SU-DHL-6 (cell line): Measurements from ENCODE around the gene YY1AP1.
"Not testable (repeated sequence)": the region's sequence is repeated elsewhere in the genome, so short reads cannot be mapped to it uniquely, and the experiment has no call there.

Experiments used
- EZH2phosphoT487 ChIP-seq: fragments of 200-600 bp; sonication (generic), shearing (Covaris generic); conservative IDR thresholded peaks from 2 replicates; pipeline ENCODE4 v1.6.1; 2018; ENCODE audit warnings: mild to moderate bottlenecking, antibody characterized with exemption, low read length, moderate library complexity, mixed read lengths
- TF ChIP-seq, protein P1 (sequence below): fragments of 200-600 bp; sonication (generic); IDR thresholded peaks from one replicate; pipeline ENCODE4 v1.5.1; 2017; ENCODE audit warnings: antibody characterized with exemption, mild to moderate bottlenecking, low read length, moderate library complexity; ENCODE audit not compliant: insufficient read depth, poor library complexity, severe bottlenecking

DNA sequence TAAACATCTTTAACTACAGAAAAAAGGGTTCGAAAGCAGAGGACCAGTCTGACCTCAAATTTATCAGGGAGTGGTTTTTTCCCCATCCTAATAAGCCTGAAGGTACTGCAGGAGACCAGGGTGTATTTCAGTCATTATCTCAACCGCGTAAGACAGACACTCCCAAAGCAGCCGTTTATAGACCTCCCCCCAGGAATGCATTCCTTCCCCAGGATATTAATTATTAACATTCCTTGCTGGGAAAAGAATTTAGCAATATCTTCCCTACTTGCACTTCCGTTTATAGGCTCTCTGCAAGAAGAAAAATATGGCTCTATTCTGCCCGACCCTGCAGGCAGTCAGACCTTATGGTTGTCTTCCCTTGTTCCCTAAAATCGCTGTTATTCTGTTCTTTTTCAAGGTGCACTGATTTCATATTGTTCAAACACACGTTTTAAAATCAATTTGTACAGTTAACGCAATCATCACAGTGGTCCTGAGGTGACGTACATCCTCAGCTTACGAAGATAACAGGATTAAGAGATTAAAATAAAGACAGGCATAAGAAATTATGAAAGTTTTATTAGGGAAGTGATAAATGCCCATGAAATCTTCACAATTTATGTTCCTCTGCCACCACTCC, 45.9 kb downstream of the YY1AP1 start:
- TF ChIP-seq, protein P1, sequence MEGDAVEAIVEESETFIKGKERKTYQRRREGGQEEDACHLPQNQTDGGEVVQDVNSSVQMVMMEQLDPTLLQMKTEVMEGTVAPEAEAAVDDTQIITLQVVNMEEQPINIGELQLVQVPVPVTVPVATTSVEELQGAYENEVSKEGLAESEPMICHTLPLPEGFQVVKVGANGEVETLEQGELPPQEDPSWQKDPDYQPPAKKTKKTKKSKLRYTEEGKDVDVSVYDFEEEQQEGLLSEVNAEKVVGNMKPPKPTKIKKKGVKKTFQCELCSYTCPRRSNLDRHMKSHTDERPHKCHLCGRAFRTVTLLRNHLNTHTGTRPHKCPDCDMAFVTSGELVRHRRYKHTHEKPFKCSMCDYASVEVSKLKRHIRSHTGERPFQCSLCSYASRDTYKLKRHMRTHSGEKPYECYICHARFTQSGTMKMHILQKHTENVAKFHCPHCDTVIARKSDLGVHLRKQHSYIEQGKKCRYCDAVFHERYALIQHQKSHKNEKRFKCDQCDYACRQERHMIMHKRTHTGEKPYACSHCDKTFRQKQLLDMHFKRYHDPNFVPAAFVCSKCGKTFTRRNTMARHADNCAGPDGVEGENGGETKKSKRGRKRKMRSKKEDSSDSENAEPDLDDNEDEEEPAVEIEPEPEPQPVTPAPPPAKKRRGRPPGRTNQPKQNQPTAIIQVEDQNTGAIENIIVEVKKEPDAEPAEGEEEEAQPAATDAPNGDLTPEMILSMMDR = not testable (repeated sequence)
- TF ChIP-seq EZH2phosphoT487 = not testable (repeated sequence)
